PC-3 (cell line): ENCODE data around the gene MYB. TPM values are rescaled to one million over a fixed set of nuclear protein-coding genes. Genes with fewer than 3 reads are reported as not detected.

Experiments used
- ATAC-seq: fragments of 200-7000 bp; cut with Tn5 transposase; 2 replicates; pipeline ENCODE4 v1.9.1; 2020; ENCODE audit warnings: mild to moderate bottlenecking, moderate library complexity
- BruUV-seq: library from RNA; stranded (reverse); fragments of 400-500 nt; replicated peaks from 2 replicates; lab custom pipeline; 2021; lab: Mats Ljungman, UMichigan
- CTCF ChIA-PET: fragments of 300-600 bp; sonication (Branson Sonifier 250); formaldehyde crosslinking; loops from one replicate; lab custom pipeline; 2022; ENCODE audit warnings: antibody characterized with exemption; lab: Charles Lee
- POLR2A ChIA-PET: fragments of 300-600 bp; sonication (Branson Sonifier 250); formaldehyde crosslinking; loops from one replicate; lab custom pipeline; 2022; ENCODE audit warnings: antibody characterized with exemption; ENCODE audit not compliant: unreplicated experiment; lab: Charles Lee
- DNase-seq: peaks from one replicate; pipeline ENCODE4 v3.0.0-alpha.2; 2015
- H2AFZ ChIP-seq: fragments of 300-600 bp; sonication (generic); 2 replicates; pipeline ENCODE4 v1.6.0; 2016; ENCODE audit warnings: antibody characterized with exemption, low read length
- H3F3A ChIP-seq: fragments of 300-600 bp; sonication (generic); one replicate; pipeline ENCODE4 v1.6.0; 2017; ENCODE audit warnings: antibody characterized with exemption, low read length, control low read depth, mild to moderate bottlenecking; ENCODE audit not compliant: unreplicated experiment
- H3K27ac ChIP-seq: fragments of 300-600 bp; sonication (generic); 2 replicates; pipeline ENCODE4 v1.5.1; 2016; ENCODE audit warnings: mild to moderate bottlenecking, low read length
- H3K27me3 ChIP-seq: fragments of 300-600 bp; sonication (generic); 2 replicates; pipeline ENCODE4 v1.6.1; 2016; ENCODE audit warnings: low read length, mixed read lengths
- H3K36me3 ChIP-seq: fragments of 300-600 bp; sonication (generic); 2 replicates; pipeline ENCODE4 v1.6.1; 2016; ENCODE audit warnings: low read depth, mixed run types, low read length, mixed read lengths
- H3K4me1 ChIP-seq: fragments of 300-600 bp; sonication (generic); 2 replicates; pipeline ENCODE4 v1.5.1; 2016; ENCODE audit warnings: low read length; ENCODE audit not compliant: insufficient read depth
- H3K4me2 ChIP-seq: fragments of 300-600 bp; sonication (generic); 2 replicates; pipeline ENCODE4 v1.6.0; 2016; ENCODE audit warnings: low read length
- H3K4me3 ChIP-seq: fragments of 300-600 bp; sonication (generic); 2 replicates; pipeline ENCODE4 v1.5.1; 2016; ENCODE audit warnings: mild to moderate bottlenecking, low read length, mixed read lengths
- H3K79me2 ChIP-seq: fragments of 300-600 bp; sonication (generic); 2 replicates; pipeline ENCODE4 v1.6.1; 2017; ENCODE audit warnings: low read length, mixed read lengths
- H3K9ac ChIP-seq: fragments of 300-600 bp; sonication (generic); 2 replicates; pipeline ENCODE4 v1.6.0; 2016; ENCODE audit warnings: mild to moderate bottlenecking, low read length
- H3K9me2 ChIP-seq: fragments of 300-600 bp; sonication (generic); replicated peaks from 2 replicates; pipeline ENCODE4 v1.6.1; 2016; ENCODE audit warnings: mixed run types, low read length, mixed read lengths
- H3K9me3 ChIP-seq: fragments of 300-600 bp; sonication (generic); 2 replicates; pipeline ENCODE4 v1.6.1; 2016; ENCODE audit warnings: low read length, mixed read lengths
- H4K20me1 ChIP-seq: fragments of 300-600 bp; sonication (generic); 2 replicates; pipeline ENCODE4 v1.6.1; 2016; ENCODE audit warnings: low read length, mixed read lengths
- CTCF ChIP-seq: fragments of 300-600 bp; sonication (generic); conservative IDR thresholded peaks from 2 replicates; pipeline ENCODE4 v1.5.1; 2017; ENCODE audit warnings: antibody characterized with exemption, low read depth, mild to moderate bottlenecking, low read length
- EZH2 ChIP-seq: fragments of 300-600 bp; sonication (generic); IDR thresholded peaks from one replicate; pipeline ENCODE4 v1.6.1; 2017; ENCODE audit warnings: antibody characterized with exemption, mild to moderate bottlenecking, low read length; ENCODE audit not compliant: unreplicated experiment
- EZH2phosphoT487 ChIP-seq: fragments of 300-600 bp; sonication (generic); IDR thresholded peaks from 2 replicates; pipeline ENCODE4 v1.6.1; 2018; ENCODE audit warnings: mild to moderate bottlenecking, antibody characterized with exemption, low read length, borderline replicate concordance
- intact Hi-C: fragments of 100-400 bp; cut with micrococcal nuclease; formaldehyde crosslinking; loops from 2 replicates; pipeline ENCODE4 v1.9.0; 2023
- total RNA-seq: library from RNA; depleted of rRNA; stranded (reverse); fragments of >200 nt; gene quantifications from 2 replicates; pipeline ENCODE4 v1.2.3, GENCODE V29; 2014

The MYB gene
- total RNA-seq, 1 experiment from 2014 or later, result 4.4 TPM

DNA sequence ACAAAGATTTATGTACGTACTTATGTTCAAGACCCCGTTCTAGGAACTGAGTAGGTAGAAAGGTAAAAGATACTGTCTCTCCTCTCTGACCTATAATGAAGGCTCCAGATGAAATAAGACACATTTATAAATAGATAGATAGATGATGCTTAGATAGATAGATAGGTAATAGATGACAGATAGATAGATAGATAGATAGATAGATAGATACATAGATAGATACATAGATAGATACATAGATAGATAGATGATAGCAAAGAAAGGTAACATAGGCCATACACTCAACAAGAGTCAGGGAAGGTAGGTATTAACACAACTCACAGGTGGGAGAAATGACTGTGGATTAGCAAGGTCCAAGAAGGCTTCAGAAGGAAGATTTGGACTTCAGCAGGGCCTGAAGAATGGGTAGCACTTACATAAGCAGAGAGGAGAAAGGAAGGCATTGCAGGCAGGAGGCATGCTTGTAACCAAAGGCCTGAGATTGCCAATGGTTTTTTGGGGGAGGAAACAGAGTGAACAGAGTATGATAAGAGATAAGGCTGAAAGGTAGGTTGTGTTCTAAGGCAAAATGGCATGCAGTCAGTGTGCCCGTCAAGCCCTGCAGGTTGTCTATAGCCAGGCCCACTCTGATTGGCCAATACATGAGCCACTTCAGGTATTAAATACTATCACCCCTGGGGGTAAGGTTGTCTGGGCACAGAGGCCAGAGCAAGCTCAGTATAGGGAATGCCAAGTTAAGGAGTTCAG lies 7.7 kb upstream of the MYB start:
- Histone ChIP-seq H3F3A (no peaks in the 10 kb centered on the region), H3K79me2 (no peaks in the 10 kb centered on the region), H3K4me1 (no peaks in the 10 kb centered on the region), H3K9me2 (no peaks in the 10 kb centered on the region), H3K27me3 (no peaks in the 10 kb centered on the region), H4K20me1 (no peaks in the 10 kb centered on the region), H3K36me3 (no peaks in the 10 kb centered on the region), H3K27ac (no peak overlapping the region), H3K9me3 (no peaks in the 10 kb centered on the region), H3K9ac (no peak overlapping the region), H3K4me3 (no peak overlapping the region), H3K4me2 (no peak overlapping the region), H2AFZ (no peak overlapping the region)
- ATAC-seq, result peak; percentile 46; the same call in 1 of the 2 replicates
- no TSS peak for BruUV-seq
- ChIA-PET CTCF (no interaction called here), POLR2A (no interaction called here)
- intact Hi-C loops, result no loop called here
- no peak for TF ChIP-seq EZH2phosphoT487
- no peak for TF ChIP-seq EZH2
- TF ChIP-seq CTCF, result no peak
- no peak for DNase-seq

DNA sequence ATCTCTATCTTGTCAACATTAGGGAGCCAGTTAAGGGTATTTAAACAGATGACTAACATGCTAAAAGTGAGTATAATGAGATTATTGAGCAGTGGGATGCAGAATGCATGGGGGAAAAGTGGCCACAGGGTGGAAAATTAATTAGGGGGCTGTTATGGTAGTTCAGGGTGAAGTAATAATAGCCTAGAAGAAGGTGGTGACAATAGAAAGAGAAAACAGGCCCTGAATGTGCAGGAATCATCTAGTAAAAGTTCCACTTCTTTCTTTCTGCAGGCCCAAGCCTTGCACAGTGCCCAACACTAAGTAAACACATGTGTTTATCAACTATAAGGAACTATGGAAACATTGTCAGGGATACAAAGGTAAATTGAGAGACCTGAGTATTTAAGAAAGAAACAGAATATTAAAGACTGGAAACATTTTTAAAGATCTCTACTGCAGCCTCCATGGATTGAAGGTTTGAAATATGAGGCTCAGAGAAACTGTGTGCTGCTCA lies 7.1 kb upstream of the MYB start:
- ChIA-PET POLR2A (no interaction called here), CTCF (no interaction called here)
- Histone ChIP-seq H3F3A (no peaks in the 10 kb centered on the region), H3K9me3 (no peaks in the 10 kb centered on the region), H3K4me1 (no peaks in the 10 kb centered on the region), H3K4me3 (no peak overlapping the region), H3K36me3 (no peaks in the 10 kb centered on the region), H3K9me2 (no peaks in the 10 kb centered on the region), H3K79me2 (no peaks in the 10 kb centered on the region), H3K9ac (no peak overlapping the region), H2AFZ (no peak overlapping the region), H3K4me2 (no peak overlapping the region), H3K27ac (no peak overlapping the region), H4K20me1 (no peaks in the 10 kb centered on the region), H3K27me3 (no peaks in the 10 kb centered on the region)
- BruUV-seq, result no TSS peak
- DNase-seq (no peak), ATAC-seq (peak; percentile 31)
- TF ChIP-seq EZH2 (no peak), EZH2phosphoT487 (no peak), CTCF (no peak)
- intact Hi-C loops, result no loop called here

- Histone ChIP-seq H3K4me2 (no peak overlapping the region), H4K20me1 (no peaks in the 10 kb centered on the region), H3K9ac (no peak overlapping the region), H3K27me3 (no peaks in the 10 kb centered on the region), H2AFZ (no peak overlapping the region), H3K9me2 (no peaks in the 10 kb centered on the region), H3K36me3 (no peaks in the 10 kb centered on the region), H3F3A (no peaks in the 10 kb centered on the region), H3K79me2 (no peaks in the 10 kb centered on the region), H3K27ac (no peak overlapping the region), H3K4me1 (no peaks in the 10 kb centered on the region), H3K4me3 (no peak overlapping the region), H3K9me3 (no peaks in the 10 kb centered on the region)
- DNase-seq, result no peak
- intact Hi-C loops, result loop anchor here (2.0 kb wide), 1 partner anchor 105 kb away; no protein-coding TSS in a partner anchor
- BruUV-seq, result no TSS peak
- ChIA-PET POLR2A (no interaction called here), CTCF (no interaction called here)
- no peak for ATAC-seq
- TF ChIP-seq EZH2phosphoT487 (no peak), CTCF (no peak), EZH2 (no peak)
Measured at GRCh38 chr6:135176058-135176457, 5.0 kb upstream of the MYB start.
